Colonic mucosa (tissue), 4 donors: ENCODE data around the gene ECSIT. TPM values are rescaled to one million over a fixed set of nuclear protein-coding genes. Genes with fewer than 3 reads are reported as not detected.
"Not testable (repeated sequence)": the region's sequence is repeated elsewhere in the genome, so short reads cannot be mapped to it uniquely, and the experiment has no call there.

ENCODE experiments used
- DNase-seq: peaks from one replicate; pipeline ENCODE4 v3.0.0-alpha.2; 2020
- H3K27ac ChIP-seq: fragments of 200-600 bp; one replicate; pipeline ENCODE4 v1.8.0; 2021
- H3K27me3 ChIP-seq: fragments of 200-600 bp; one replicate; pipeline ENCODE4 v1.8.0; 2021
- H3K36me3 ChIP-seq: fragments of 200-600 bp; one replicate; pipeline ENCODE4 v1.8.0; 2021
- H3K4me1 ChIP-seq: fragments of 200-600 bp; one replicate; pipeline ENCODE4 v1.8.0; 2021; ENCODE audit warnings: mild to moderate bottlenecking
- H3K4me3 ChIP-seq: fragments of 200-600 bp; one replicate; pipeline ENCODE4 v1.8.0; 2021
- H3K9ac ChIP-seq, 2 donors: one replicate each; pipeline ENCODE4 v1.7.0; 2013; ENCODE audit warnings: control low read depth in 2 of 2, low read depth in 2 of 2, low read length in 2 of 2
- H3K9me3 ChIP-seq: fragments of 200-600 bp; one replicate; pipeline ENCODE4 v1.8.0; 2021
- intact Hi-C: fragments of 100-400 bp; cut with DNase I; formaldehyde crosslinking; loops from one replicate; pipeline ENCODE4 v1.14.1; 2022
- total RNA-seq, 2 donors: library from RNA; stranded (reverse); fragmentation: NEBNext Ultra II Directional in 1 of 2; extraction: Animal tissue kit (Norgen Biotek cat#: 25700) in 1 of 2; gene quantifications; one replicate each; pipeline ENCODE4 v1.2.1, GENCODE V29; 2021
- TF ChIP-seq, protein P1 (sequence below): fragments of 200-600 bp; IDR thresholded peaks from one replicate; pipeline ENCODE4 v1.8.0; 2022; ENCODE audit warnings: antibody characterized with exemption, mild to moderate bottlenecking
- donor health status: healthy.
- donor health status: DM: no; HTN: no; CAD: no.
- donor health status: DM: no; HTN: no; CAD: no.

Gene ECSIT
- total RNA-seq, 2 donors from 2014 or later: 62.8 to 124 TPM

GRCh38 chr19:11479898-11480714 is 48.8 kb downstream of the ECSIT start:
- Histone ChIP-seq H3K36me3 (no peaks in the 10 kb centered on the region), H3K4me1 (peaks cover 15% of the 10 kb centered on the region), H3K27me3 (peaks cover 39% of the 10 kb centered on the region), H3K9ac (no peak overlapping the region), H3K4me3 (no peak overlapping the region), H3K27ac (no peak overlapping the region), H3K9me3 (no peaks in the 10 kb centered on the region)
- intact Hi-C loops: no loop called here
- DNase-seq: no peak
- TF ChIP-seq, protein P1, sequence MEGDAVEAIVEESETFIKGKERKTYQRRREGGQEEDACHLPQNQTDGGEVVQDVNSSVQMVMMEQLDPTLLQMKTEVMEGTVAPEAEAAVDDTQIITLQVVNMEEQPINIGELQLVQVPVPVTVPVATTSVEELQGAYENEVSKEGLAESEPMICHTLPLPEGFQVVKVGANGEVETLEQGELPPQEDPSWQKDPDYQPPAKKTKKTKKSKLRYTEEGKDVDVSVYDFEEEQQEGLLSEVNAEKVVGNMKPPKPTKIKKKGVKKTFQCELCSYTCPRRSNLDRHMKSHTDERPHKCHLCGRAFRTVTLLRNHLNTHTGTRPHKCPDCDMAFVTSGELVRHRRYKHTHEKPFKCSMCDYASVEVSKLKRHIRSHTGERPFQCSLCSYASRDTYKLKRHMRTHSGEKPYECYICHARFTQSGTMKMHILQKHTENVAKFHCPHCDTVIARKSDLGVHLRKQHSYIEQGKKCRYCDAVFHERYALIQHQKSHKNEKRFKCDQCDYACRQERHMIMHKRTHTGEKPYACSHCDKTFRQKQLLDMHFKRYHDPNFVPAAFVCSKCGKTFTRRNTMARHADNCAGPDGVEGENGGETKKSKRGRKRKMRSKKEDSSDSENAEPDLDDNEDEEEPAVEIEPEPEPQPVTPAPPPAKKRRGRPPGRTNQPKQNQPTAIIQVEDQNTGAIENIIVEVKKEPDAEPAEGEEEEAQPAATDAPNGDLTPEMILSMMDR: no peak

DNA sequence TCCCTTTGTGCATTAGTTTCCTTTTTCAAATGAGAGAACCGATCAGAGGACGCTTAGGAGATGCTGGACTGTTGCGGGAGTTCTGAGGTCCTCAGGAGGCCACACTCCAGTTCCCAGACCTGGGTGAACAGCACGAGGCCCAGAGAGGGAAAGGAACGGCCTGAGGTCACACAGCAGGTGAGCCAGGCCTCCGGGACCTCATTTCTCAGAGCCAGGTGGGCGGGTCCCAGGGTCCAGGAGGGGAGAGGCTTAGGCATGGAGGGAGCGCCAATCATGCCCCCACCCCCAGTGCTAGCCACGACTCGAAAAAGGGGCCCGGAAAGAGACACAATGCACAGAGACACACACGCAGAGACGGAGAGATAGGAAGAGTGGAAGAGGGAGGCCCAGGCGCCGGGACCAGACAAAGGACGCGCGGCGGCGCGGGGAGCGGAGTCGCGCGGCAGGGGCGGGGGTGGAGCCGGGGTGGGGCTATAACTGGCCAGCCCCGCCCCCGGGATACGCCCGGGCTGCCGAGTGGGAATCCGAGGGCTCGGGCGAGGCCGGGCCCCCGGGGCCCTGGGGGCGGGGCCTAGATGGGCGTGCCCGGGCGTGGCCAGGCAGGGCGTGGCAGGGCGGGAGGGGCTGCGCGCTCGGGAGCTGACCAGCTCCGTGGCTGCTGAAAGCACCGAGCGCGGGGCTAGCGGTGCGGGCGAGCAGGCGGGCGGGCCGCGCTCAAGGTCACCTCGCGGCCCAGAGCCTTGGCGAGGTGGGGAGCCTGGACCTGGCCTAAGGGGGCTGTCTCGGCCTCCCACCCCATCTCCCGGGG is 49.6 kb downstream of the ECSIT start:
- Histone ChIP-seq H3K9ac (no peak overlapping the region), H3K9me3 (no peaks in the 10 kb centered on the region), H3K4me1 (peaks cover 15% of the 10 kb centered on the region), H3K27me3 (peaks cover 39% of the 10 kb centered on the region), H3K27ac (no peak overlapping the region), H3K4me3 (no peak overlapping the region), H3K36me3 (no peaks in the 10 kb centered on the region)
- DNase-seq: peak; percentile 66
- intact Hi-C loops: no loop called here
- TF ChIP-seq, protein P1: no peak

DNA sequence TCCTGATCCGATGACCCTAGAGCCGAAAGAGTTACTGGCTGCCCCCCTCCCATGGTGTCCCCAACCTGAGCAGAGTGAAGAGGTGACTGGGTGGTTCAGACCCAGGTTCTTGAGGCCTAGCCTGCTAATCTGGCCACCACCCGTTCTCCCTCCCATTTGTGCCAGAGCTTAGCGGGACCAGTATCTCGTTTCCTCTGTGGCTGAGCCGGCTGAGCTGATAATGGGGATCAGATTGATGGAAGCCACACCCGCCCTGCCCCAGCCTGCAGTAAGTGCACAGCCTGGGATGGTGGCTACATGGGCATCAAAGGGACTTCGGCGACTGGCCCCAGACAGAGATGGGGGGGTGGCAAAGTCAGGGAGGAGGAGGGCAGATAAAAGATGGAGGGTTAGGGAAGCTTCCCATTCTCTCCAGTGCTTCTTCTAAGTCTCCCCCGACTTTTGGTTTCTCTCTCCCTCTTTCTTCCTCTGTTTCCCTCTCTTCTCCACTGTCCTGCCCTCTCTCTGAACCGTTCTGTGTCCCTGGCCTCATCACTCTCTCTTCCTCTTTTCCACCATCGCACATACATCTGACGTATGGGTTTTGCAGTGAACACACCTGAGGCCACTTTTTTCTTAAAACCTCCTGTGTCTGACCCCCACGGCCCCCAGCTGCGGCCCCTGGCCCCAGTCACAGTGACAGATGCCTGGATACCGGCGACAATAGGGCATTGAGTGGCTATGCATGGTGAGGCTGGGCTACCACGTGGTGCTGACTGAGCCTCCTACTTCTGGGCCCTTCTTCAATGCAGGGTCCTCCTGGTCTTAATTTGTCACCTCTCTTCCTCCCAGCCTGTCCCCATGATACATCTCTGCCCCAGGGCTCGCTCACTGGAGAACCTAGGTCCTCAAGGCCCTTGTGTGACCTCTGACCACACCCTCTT is 50.5 kb downstream of the ECSIT start:
- no peak overlapping the region for H3K27ac ChIP-seq
- no peak overlapping the region for H3K4me3 ChIP-seq
- H3K27me3 ChIP-seq: peaks cover 39% of the 10 kb centered on the region
- H3K4me1 ChIP-seq: peaks cover 15% of the 10 kb centered on the region
- intact Hi-C loops: no loop called here
- DNase-seq: no peak
- TF ChIP-seq, protein P1: no peak
- no peaks in the 10 kb centered on the region for H3K9me3 ChIP-seq
- H3K36me3 ChIP-seq: no peaks in the 10 kb centered on the region
- no peak overlapping the region for H3K9ac ChIP-seq

- no peak overlapping the region for H3K9ac ChIP-seq
- H3K4me1 ChIP-seq: peaks cover 5% of the 10 kb centered on the region
- DNase-seq: no peak
- TF ChIP-seq, protein P1: no peak
- intact Hi-C loops: no loop called here
- H3K9me3 ChIP-seq: no peaks in the 10 kb centered on the region
- H3K27me3 ChIP-seq: peaks cover 17% of the 10 kb centered on the region
- H3K36me3 ChIP-seq: no peaks in the 10 kb centered on the region
- H3K27ac ChIP-seq: no peak overlapping the region
- H3K4me3 ChIP-seq: no peak overlapping the region
These were observed 53.1 kb downstream of the ECSIT start for GRCh38 chr19:11475861-11476260.

GRCh38 chr19:11475343-11475742 is 53.6 kb downstream of the ECSIT start:
- H3K9me3 ChIP-seq, H3K4me1 ChIP-seq, H3K36me3 ChIP-seq, H3K27ac ChIP-seq, DNase-seq, H3K9ac ChIP-seq, intact Hi-C loops, H3K4me3 ChIP-seq: not testable (repeated sequence)
- H3K27me3 ChIP-seq: peaks cover 12% of the 10 kb centered on the region
